Kidney tubule cell (primary cell): Measurements from ENCODE around the gene RAD51B.
A peak's percentile ranks its signal among the peaks of the same experiment; 100 is the strongest.
"Not testable (repeated sequence)": the region's sequence is repeated elsewhere in the genome, so short reads cannot be mapped to it uniquely, and the experiment has no call there.

Experiments
- DNase-seq: peaks from one replicate; pipeline ENCODE4 v3.0.0-alpha.2; 2018; ENCODE audit warnings: low spot score

RAD51B gene

GRCh38 chr14:68214431-68214830 lies 394.9 kb downstream of the RAD51B start:
- DNase-seq: no peak

- DNase-seq: no peak
These were observed 396.1 kb downstream of the RAD51B start for GRCh38 chr14:68215629-68216028.

DNA sequence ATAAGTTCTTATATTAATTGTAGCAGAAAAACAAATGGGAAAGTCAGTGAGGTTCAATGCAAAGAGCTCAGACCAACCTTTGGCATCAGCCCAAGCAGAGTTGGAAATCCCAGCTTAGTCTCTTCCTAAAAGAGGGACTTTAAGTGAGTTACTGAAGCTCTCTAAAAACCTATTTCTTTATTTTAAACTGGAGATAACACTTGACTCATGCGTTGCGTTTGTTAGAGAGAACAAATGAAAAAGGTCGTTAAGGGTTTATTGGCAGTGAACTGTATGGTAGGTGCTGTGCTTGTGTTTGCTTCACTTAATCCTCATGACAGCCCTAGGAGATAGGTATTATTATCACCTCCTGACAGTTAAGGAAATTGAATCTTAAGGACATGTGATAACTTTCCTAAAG lies 396.5 kb downstream of the RAD51B start:
- no peak for DNase-seq

- DNase-seq: no peak
These were observed 397.4 kb downstream of the RAD51B start for GRCh38 chr14:68216957-68217356.

- DNase-seq: no peak
These were observed 398.3 kb downstream of the RAD51B start for GRCh38 chr14:68217791-68218340.

GRCh38 chr14:68219407-68219806 lies 399.8 kb downstream of the RAD51B start:
- no peak for DNase-seq

- DNase-seq: not testable (repeated sequence)
These were observed 401.5 kb downstream of the RAD51B start for GRCh38 chr14:68221046-68221445.

- no peak for DNase-seq
These were observed 402.6 kb downstream of the RAD51B start for GRCh38 chr14:68222154-68222553.

DNA sequence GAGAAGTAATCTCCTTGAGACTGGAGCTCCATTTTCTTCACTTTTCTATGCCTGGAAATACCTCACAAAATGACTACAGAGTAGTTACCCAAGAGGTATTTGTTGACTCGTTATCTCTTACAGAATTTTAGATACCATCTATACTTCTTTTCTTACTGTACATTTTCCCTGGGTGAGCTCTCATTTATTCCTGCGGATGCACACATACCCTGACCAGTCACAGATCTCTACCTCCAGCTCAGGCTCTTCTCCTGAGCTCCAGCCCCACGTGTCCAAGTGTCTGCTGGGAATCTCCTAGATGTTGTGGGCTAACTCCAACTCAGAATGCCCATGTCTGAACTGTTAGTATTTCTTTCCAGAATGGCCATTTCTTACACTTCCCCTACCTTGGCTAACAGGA lies 403.1 kb downstream of the RAD51B start:
- DNase-seq: no peak

DNA sequence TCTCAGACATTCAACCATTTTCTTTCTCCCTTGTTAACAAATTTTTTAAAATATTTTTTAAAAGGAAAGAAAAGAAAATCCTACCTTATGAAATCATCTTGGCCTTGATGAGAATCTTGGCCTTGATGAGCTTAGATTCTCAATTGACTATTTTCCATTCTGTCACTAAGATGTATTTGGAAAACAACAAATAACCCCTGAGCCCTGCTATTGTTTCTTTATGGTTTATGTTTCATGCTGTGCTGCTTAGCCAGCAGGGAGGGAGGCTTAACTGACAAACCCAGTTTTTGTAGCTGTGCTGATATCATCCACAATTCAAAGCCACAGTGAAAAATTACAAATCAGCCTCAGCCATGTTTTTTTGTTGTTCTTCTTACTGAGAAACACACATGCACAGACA lies 404.1 kb downstream of the RAD51B start:
- no peak for DNase-seq

GRCh38 chr14:68225321-68225720 lies 405.7 kb downstream of the RAD51B start:
- no peak for DNase-seq

GRCh38 chr14:68226523-68226922 lies 406.9 kb downstream of the RAD51B start:
- no peak for DNase-seq

- DNase-seq: no peak
These were observed 409.1 kb downstream of the RAD51B start for GRCh38 chr14:68228656-68229055.

- DNase-seq: no peak
These were observed 410.0 kb downstream of the RAD51B start for GRCh38 chr14:68229423-68230100.

- no peak for DNase-seq
These were observed 410.8 kb downstream of the RAD51B start for GRCh38 chr14:68230202-68230949.

- peak; percentile 46 for DNase-seq
These were observed 411.6 kb downstream of the RAD51B start for GRCh38 chr14:68230950-68231717.

DNA sequence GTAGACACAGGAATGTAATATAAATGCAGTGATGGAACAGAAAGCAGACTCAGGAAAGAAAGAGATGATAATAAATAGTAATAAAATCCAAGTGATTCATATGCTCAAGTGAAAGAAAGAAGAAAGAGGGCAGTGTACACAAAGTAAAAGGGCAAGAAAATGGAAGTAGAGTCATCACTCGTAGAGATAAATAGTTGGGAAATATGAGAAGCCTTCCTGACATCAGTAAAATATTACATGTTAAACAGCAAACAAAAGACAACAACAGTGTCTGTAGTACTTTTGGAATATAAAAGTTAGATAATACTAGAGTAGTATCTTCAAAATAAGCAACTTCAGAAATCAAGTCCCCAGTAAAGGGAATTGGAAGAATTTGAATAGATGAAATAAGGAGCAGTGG lies 412.3 kb downstream of the RAD51B start:
- DNase-seq: no peak

- peak; percentile 99 for DNase-seq
These were observed 412.9 kb downstream of the RAD51B start for GRCh38 chr14:68232300-68233055.

GRCh38 chr14:68233101-68233784 lies 413.7 kb downstream of the RAD51B start:
- DNase-seq: peak; percentile 51

DNA sequence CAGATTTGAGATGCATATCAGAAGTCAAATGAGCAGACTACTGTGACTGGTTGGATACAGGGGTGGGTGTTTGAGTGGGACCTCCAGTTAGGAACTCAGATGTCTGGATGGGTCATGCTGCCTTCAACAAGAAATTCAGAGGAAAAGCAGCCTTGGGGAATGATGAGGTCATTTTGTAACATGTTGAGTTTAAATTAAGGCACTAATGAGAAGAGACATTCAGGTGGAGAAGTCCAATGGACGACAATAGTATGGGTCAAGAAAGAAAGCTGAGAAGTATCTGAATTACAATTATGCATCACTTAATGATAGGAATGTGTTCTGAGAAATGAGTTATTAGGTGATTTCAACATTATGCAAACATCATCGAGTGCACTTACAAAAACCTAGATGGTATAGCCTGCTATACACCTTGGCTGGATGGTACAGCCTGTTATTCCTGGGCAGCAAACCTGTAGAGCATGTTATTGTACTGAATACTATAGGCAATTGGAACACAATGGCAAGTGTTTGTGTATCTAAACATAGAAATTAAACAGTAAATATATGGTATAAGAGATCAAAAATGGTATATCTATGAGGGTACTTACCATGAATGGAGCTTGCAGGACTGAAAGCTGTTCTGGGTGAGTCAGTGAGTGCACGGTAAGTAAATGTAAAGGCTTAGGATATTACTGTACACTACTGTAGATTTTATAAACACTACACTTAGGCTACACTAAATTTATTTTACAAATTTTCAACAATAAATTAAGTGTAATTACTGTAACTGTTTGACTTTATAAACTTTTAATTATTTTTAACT lies 414.7 kb downstream of the RAD51B start:
- no peak for DNase-seq
